Motor neuron (in vitro differentiated cells): Measurements from ENCODE around the gene LPO. TPM values are rescaled to one million over a fixed set of nuclear protein-coding genes. Genes with fewer than 3 reads are reported as not detected.

Source experiments
- ATAC-seq, 8 experiments: fragments of 200-7000 bp; cut with Tn5 transposase; replicated peaks in 6 of 8; 2 replicates each; pipeline ENCODE4 v1.8.0; 2021; ENCODE audit warnings: mild to moderate bottlenecking in 8 of 8, moderate library complexity in 8 of 8
- H3K27ac ChIP-seq, 2 donors: fragments of 250-450 bp; sonication (Bioruptor Pico); 2 replicates each; pipeline ENCODE4 v1.9.0; 2021; ENCODE audit warnings: antibody characterized with exemption in 2 of 2, mild to moderate bottlenecking in 2 of 2, moderate library complexity in 1 of 2
- H3K4me1 ChIP-seq, 2 donors: fragments of 250-450 bp; sonication (Bioruptor Pico); replicated peaks in 1 of 2; 2 replicates each; pipeline ENCODE4 v1.6.1; 2021; ENCODE audit warnings: antibody characterized with exemption in 2 of 2, mild to moderate bottlenecking in 2 of 2, moderate library complexity in 1 of 2
- H3K4me3 ChIP-seq, 5 donors: fragments of 250-450 bp; sonication (Bioruptor Pico); 2 replicates each; pipeline ENCODE4 v1.9.0; 2021; ENCODE audit warnings: antibody characterized with exemption in 5 of 5, mild to moderate bottlenecking in 5 of 5, moderate library complexity in 4 of 5
- WGBS, 10 experiments: fragments of 450-650 bp; shearing (Covaris generic); methylation state at CpG; one replicate each; pipeline ENCODE4 v1.0.0; 2022; 5-methylcytosine and 5-hydroxymethylcytosine counted together
- in situ Hi-C, 9 experiments: fragments of 400-800 bp; cut with MboI; loops; one replicate each; pipeline ENCODE4 v1.15.0; 2021; ENCODE audit warnings: low sequenced_read_pairs in 9 of 9, low pct_unique_long_range_greater_than_20kb in 2 of 9; ENCODE audit not compliant: unreplicated experiment in 9 of 9
- total RNA-seq, 8 experiments: library from RNA; unstranded; fragments of 300-600 nt; gene quantifications; 2 replicates each; pipeline versions ENCODE4 v1.2.3 to v1.2.4, GENCODE V29; 2022

The LPO gene
- total RNA-seq, 8 experiments from 2014 or later = 0.08 to 1.2 (median 0.16) TPM; not detected in 1

DNA sequence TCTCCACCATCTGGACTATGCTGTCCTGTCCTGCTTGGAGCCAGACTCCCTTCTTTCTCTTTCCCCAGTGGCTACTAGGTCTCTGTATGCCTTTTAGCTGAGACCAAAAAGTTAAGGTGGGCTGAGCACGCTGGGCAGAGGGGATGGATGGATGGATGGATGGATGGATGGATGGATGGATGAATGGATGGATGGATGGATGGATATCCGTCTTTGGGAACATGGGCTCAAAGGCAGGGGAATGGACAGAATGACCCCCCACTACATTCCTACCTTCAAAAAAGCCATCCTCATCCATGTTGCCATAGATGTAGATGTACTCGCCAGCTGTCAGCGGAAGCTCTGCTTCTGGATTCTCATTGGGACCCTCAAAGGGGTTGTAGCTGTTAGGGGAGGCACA, 77.4 kb downstream of the LPO start:
- 36 to 92% (median 66%) methylated on average over 1 to 4 of the region's 4 CpGs; no CpG with 5 or more reads in 6 of the 10 experiments for WGBS, 10 experiments
- no peaks in the 10 kb centered on the region for H3K4me1 ChIP-seq
- no peak overlapping the region for H3K4me3 ChIP-seq
- H3K27ac ChIP-seq = no peak overlapping the region
- ATAC-seq = no peak
- in situ Hi-C loops = loop anchor here in 1 of 9 experiments (10.0 kb wide), 1 partner anchor 129 kb away; no protein-coding TSS in a partner anchor

DNA sequence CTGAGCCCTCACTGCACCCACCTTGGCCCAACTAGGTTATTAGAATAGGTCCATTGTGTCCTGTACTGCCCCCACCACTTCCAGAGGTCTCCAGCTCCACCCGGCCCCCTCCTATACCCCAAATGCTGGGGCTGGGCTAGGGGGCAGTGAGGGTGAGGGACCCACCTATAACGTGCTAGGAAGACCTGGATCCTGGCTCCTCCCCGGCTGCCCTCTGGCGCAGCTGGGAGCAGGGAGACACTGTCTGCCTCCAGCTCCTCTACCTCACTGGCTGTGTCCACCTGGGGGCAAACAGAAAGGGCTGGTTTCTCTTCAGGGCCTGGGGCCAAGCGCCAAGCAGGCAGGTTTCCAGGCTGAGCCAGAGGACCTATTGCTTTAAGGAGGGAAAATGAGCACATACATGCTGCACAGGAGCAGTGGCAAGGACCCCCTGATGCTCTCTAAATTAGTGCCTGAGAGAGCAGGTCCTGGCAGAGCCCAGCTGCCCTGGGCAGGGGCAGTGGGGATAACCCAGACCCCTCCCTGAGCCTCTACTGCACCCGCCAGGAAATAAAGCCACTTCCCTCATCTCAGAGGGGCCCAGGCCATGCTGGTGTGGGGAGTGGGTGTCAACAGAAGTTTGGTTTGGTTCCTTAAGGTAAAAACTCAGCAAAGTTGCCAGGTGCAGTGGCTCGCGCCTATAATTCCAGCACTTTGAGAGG, 78.0 kb downstream of the LPO start:
- H3K4me3 ChIP-seq = no peak overlapping the region
- in situ Hi-C loops = loop anchor here in 1 of 9 experiments (10.0 kb wide), 1 partner anchor 128 kb away; no protein-coding TSS in a partner anchor
- WGBS, 10 experiments = 67 to 100% (median 87%) methylated on average over 1 to 4 of the region's 8 CpGs; no CpG with 5 or more reads in 5 of the 10 experiments
- no peak overlapping the region for H3K27ac ChIP-seq
- no peak for ATAC-seq
- H3K4me1 ChIP-seq = no peaks in the 10 kb centered on the region

DNA sequence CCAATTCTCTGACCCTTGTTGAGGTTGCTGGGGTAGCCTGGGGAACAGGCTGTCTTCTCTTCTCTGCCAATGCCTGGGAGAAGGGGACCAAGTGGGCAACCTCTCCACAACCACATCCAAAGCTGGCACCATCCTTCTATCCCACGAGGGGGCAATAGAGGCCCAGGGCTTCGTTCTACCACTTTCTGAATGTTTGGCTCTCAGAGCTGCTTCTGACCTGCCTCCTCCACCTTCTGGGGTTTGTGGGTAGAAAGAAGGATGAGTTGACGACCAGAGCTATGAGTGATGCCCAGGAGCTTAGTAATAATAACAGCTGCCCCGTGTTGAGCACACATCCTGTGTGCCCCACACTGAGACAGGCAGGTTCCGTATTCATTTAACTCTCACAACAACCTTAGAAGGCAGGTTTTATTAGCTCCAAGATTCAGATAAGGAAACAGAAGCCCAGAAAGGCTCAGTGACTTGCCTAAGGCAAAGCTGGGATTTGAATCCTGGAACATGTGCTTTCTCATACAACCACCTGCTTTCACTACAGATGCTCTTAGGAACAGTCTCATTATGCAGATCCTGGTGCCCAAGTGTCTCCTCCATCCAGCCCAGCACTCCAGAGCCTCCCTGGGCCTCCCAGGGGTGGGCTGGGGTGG, 79.2 kb downstream of the LPO start:
- H3K4me1 ChIP-seq = no peaks in the 10 kb centered on the region
- peak; percentile 42 to 84 (median 48) for ATAC-seq
- no peak overlapping the region for H3K4me3 ChIP-seq
- no peak overlapping the region for H3K27ac ChIP-seq
- WGBS, 10 experiments = 0 to 28% (median 0%) methylated on average over 1 to 3 of the region's 5 CpGs; no CpG with 5 or more reads in 4 of the 10 experiments
- in situ Hi-C loops = loop anchor here in 1 of 9 experiments (10.0 kb wide), 1 partner anchor 127 kb away; no protein-coding TSS in a partner anchor

DNA sequence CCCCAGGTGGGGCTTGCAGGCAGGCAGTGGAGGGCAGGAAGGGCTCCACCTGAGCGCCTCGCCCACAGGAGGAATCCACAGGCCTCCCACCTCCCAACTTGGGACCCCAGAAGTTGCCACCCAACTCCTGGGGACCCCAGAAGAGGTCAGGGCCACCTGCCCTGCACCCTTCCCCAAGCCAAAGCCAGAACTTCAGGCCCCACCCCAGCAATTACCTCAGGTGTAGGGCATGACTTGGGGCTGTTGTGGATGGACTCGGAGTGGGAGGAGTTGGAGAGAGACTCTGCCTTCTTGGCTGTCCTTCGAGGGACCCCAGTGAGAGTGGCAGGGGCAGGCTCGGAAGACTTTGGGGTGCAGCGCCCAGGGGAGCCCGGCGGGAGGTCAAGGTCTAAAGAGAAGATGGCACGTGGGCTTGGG, 79.7 kb downstream of the LPO start:
- no peak overlapping the region for H3K4me3 ChIP-seq
- no peak overlapping the region for H3K27ac ChIP-seq
- no peak for ATAC-seq
- no peaks in the 10 kb centered on the region for H3K4me1 ChIP-seq
- WGBS, 10 experiments = 60 to 100% (median 68%) methylated on average over 2 to 4 of the region's 9 CpGs; no CpG with 5 or more reads in 7 of the 10 experiments
- in situ Hi-C loops = loop anchor here in 1 of 9 experiments (10.0 kb wide), 1 partner anchor 127 kb away; no protein-coding TSS in a partner anchor

Other genes with a start within 250 kb of the LPO start
- 100 to 1,000 TPM; 118 to 433 (median 192) TPM for gene SRSF1, start 231.3 kb upstream of the LPO start, total RNA-seq
- 10 to 100 TPM; 16.8 to 78.7 (median 36.0) TPM for gene DYNLL2, start 155.2 kb upstream of the LPO start, total RNA-seq
- under 1 TPM in 5 of 8 experiments, not detected in 3; 0.05 to 0.76 (median 0.25) TPM for gene OR4D1, start 90.2 kb upstream of the LPO start, total RNA-seq
- under 1 TPM in 3 of 8 experiments, not detected in 5; 0.17 to 0.35 (median 0.28) TPM for gene OR4D2, start 71.6 kb upstream of the LPO start, total RNA-seq
- gene EPX, start 45.9 kb upstream of the LPO start, total RNA-seq = under 1 TPM in 5 of 8 experiments, not detected in 3; 0.27 to 0.66 (median 0.38) TPM
- 10 to 100 TPM in 7 of 8 experiments, 1 to 10 TPM in 1; 7.4 to 32.3 (median 20.9) TPM for gene MKS1, start 19.3 kb upstream of the LPO start, total RNA-seq
- gene MPO, start 42.4 kb downstream of the LPO start, total RNA-seq = 1 to 10 TPM in 2 of 8 experiments, under 1 TPM in 3, not detected in 3; 0.18 to 3.2 (median 0.59) TPM
- 10 to 100 TPM in 5 of 8 experiments, 1 to 10 TPM in 2, under 1 TPM in 1; 0.76 to 23.0 (median 13.2) TPM for gene TSPOAP1, start 90.2 kb downstream of the LPO start, total RNA-seq
- gene SUPT4H1, start 113.6 kb downstream of the LPO start, total RNA-seq = 10 to 100 TPM; 47.7 to 87.5 (median 62.3) TPM
- 1 to 10 TPM in 2 of 8 experiments, under 1 TPM in 5, not detected in 1; 0.11 to 2.1 (median 0.41) TPM for gene RNF43, start 178.9 kb downstream of the LPO start, total RNA-seq
- gene HSF5, start 249.8 kb downstream of the LPO start, total RNA-seq = under 1 TPM in 5 of 8 experiments, not detected in 3; 0.04 to 0.14 (median 0.05) TPM